NB4 (cell line): Measurements from ENCODE around the gene RNASET2.
"Not testable (repeated sequence)": the region's sequence is repeated elsewhere in the genome, so short reads cannot be mapped to it uniquely, and the experiment has no call there.

Source experiments
- CTCF ChIP-seq: IDR thresholded peaks from one replicate; pipeline ENCODE4 v1.5.1; 2012; ENCODE audit warnings: low read depth, low read length
- POLR2A ChIP-seq: IDR thresholded peaks from 2 replicates; pipeline ENCODE4 v1.6.1; 2011; ENCODE audit warnings: mild to moderate bottlenecking; ENCODE audit not compliant: insufficient read length; ENCODE audit errors: extremely low read depth

GRCh38 chr6:166914952-166915351 is 41.4 kb downstream of the RNASET2 start:
- not testable (repeated sequence) for TF ChIP-seq CTCF, POLR2A
